HG03039 (cell line): ENCODE data around the gene TSEN34.
"Not testable (repeated sequence)": the region's sequence is repeated elsewhere in the genome, so short reads cannot be mapped to it uniquely, and the experiment has no call there.

Experiments
- ATAC-seq: cut with Tn5 transposase; IDR thresholded peaks from one replicate; pipeline ENCODE4 v1.9.1; 2021; ENCODE audit warnings: mild to moderate bottlenecking, moderate library complexity; ENCODE audit not compliant: unreplicated experiment

The TSEN34 gene

DNA sequence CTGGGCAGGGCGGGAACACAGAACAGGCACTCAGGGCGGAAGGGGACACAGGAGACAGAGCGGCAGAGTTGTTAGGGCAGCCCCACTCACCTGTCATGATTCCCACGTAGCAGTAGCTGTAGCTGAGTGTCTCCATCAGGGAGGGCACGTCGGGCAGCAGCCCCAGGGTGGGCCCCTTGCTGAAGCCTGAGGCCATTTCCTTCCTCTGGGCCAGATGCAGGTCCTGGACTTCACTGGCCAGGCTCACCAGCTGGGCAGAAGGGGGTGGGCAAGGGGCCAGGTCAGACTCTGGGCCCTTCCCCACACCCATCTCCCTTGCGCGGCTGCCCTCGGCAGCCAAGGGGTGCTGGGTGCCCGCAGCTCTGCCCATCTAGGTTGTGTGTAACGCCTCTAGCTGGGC lies 7.7 kb upstream of the TSEN34 start:
- no peak for ATAC-seq

- ATAC-seq: no peak
These were observed 4.8 kb upstream of the TSEN34 start for GRCh38 chr19:54186351-54186750.

GRCh38 chr19:54186934-54187381 lies 4.2 kb upstream of the TSEN34 start:
- no peak for ATAC-seq

- ATAC-seq: no peak
These were observed 2.8 kb upstream of the TSEN34 start for GRCh38 chr19:54188215-54188871.

DNA sequence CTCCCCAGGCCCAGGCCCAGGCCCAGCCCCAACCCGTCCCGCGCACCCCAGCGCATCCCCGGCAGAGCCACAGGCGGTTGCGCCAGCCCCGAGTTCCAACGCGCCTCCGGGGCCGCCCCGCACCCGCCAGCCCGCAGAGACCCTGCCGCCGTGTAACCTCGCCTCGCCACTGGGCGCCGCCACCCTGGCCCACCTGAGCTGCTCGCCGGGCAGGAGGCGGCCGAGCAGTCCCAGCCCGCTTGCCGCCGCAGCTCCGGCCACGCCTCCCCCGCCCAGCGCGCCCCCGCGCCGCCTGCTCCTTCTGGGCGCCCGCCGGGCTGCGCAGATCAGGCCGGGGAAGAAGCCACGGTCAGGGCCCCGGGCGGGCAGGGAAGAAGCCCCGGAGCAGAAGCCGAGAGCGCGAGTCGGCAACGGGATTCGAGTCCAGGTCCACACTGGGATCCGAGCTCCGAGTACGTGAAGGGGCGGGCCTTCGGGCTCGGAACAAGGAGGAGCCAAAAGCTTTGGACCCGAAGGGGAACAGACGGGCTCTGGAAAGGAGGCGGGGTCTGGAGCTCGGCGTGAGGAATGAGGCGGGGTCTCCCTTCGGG lies 1.9 kb upstream of the TSEN34 start, which contains the start of gene MBOAT7:
Gene MBOAT7 (minus strand): TSS at position 436 of the 590 bp plus-strand sequence. CDS start 1,072 bp downstream, outside the sequence.
- ATAC-seq: peak; percentile 17

GRCh38 chr19:54189735-54190502 lies 1.2 kb upstream of the TSEN34 start:
- ATAC-seq: peak; percentile 39

- ATAC-seq: peak; percentile 37
These were observed 551 bp upstream of the TSEN34 start for GRCh38 chr19:54190503-54191010.

GRCh38 chr19:54191811-54192453 lies 824 bp downstream of the TSEN34 start:
- no peak for ATAC-seq

- ATAC-seq: no peak
These were observed 1.9 kb downstream of the TSEN34 start for GRCh38 chr19:54193011-54193410.

DNA sequence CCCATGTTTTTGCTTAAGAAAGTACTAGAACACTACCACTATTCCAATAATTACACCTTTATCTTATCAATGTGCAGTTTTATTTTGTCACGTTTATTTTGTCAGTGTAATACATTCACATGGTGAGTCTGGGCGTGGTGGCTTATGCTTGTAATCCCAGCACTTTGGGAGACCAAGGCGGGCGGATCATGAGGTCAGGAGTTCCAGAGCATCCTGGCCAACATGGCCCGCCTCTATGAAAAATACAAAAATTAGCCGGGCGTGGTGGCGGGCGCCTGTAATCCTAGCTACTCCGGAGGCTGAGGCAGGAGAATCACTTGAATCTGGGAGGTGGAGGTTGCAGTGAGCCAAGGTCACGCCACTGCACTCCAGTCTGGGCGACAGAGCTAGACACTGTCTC lies 3.4 kb downstream of the TSEN34 start:
- ATAC-seq: not testable (repeated sequence)

DNA sequence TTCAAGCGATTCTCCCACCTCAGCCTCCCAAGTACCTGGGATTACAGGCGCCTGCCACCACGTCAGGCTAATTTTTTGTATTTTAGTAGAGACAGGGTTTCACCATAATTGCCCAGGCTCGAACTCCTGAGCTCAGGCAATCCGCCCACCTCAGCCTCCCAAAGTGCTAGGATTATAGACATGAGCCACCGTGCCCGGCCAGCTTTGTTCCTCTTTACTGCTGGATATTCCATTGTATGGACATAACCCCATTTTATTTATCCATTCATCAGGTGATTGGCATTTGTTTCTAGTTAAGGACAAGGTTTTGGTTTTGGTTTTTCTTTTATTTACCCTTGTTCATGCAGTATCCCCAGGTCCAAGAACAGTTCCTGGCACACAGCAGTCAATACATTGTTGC lies 5.4 kb downstream of the TSEN34 start:
- ATAC-seq: no peak

DNA sequence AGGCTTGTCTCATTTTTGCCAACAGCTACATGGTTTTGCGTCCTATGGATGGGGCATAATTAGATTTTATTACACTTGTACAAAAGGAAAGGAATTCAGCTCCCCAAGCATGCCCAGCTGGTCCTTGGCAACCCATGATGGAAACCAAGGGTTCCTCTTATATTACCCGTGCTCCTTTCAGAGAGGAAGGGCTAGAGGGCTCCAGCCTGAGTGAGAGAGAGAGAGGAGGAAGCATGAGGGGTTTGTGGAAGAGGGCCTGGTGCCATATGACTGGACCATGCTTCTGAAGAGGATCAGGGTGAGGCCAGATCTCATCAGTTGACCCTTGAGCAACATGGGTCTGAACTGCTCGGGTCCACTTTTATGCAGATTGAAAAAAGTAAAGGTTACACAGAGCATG lies 6.0 kb downstream of the TSEN34 start:
- no peak for ATAC-seq

DNA sequence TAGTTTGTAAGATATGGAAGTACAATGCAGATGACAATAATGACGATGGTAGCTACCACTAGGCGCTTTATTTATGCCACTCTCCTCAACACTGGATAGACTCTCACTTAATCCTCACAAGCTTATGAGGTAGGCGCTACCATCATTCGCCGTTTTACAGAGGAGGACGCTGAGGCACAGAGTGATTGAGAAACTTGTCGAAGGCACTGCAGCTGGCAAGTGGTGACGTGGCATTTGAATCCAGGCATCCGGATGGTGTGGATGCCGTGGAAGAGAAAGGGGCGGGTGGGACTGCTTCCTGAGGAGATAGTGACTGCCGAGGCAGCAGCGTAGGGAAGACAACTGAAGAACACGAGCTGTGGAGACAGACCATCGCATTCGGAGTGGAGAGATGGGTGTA lies 8.3 kb downstream of the TSEN34 start:
- ATAC-seq: no peak

DNA sequence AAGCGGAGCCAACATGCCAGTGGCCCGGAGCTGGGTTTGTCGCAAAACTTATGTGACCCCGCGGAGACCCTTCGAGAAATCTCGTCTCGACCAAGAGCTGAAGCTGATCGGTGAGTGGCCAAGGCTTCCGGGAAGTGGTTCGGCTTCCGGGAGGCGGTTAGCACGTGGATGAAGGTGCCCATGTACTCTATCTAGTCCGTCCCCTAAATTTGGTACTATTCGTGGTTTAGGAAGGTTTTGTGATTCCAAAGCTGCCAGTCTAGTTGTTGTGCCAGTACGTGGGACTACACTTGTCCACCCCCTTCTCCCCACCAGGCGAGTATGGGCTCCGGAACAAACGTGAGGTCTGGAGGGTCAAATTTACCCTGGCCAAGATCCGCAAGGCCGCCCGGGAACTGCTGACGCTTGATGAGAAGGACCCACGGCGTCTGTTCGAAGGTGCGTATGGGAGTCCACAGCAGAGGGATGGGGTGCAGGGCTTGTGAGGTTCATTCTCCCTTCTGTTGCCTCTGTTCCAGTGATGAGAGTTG lies 10.1 kb downstream of the TSEN34 start:
- no peak for ATAC-seq

DNA sequence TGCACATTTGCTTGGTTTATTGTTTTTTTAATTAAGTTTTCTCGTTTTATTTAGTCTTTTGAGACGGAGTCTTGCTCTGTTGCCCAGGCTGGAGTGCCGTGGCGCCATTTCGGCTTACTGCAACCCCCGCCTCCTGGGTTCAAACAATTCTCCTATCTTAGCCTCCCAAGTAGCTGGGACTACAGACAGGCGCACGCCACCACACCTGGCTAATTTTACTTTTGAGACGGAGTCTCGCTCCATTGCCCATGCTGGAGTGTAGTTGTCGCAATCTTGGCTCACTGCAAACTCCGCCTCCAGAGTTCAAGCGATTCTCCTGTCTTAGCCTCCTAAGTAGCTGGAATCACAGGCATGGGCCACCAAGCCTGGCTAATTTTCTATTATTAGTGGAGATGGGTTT lies 10.9 kb downstream of the TSEN34 start:
- ATAC-seq: no peak

DNA sequence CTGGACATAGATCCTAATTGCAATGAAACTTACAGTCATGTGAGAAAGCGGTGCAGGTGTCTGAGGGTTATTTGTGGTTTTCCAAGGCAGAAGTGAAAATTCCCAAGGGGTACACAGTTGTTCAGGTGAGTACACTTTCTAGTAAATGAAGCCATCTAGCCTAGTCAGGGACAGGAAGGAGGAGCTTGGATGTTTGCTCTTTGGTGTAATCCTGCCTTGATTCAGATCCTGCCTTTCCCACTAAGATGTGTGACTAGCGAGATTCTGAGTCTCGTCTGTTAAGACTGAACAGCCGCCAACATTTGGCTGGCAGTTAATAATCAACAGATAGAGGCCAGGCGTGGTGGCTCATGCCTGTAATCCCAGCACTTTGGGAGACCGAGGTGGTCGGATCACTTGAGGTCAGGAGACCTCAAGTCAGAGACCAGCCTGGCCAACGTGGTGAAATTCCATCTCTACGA lies 12.1 kb downstream of the TSEN34 start:
- no peak for ATAC-seq

- ATAC-seq: no peak
These were observed 13.8 kb downstream of the TSEN34 start for GRCh38 chr19:54204767-54205468.

GRCh38 chr19:54206030-54206830 lies 15.1 kb downstream of the TSEN34 start:
- ATAC-seq: no peak

- no peak for ATAC-seq
These were observed 15.7 kb downstream of the TSEN34 start for GRCh38 chr19:54206831-54207177.
